GM18499 (cell line): Measurements from ENCODE around the gene HAGHL.
"Not testable (repeated sequence)": the region's sequence is repeated elsewhere in the genome, so short reads cannot be mapped to it uniquely, and the experiment has no call there.

Source experiments
- ATAC-seq: cut with Tn5 transposase; IDR thresholded peaks from one replicate; pipeline ENCODE4 v1.9.1; 2021; ENCODE audit warnings: moderate number of reproducible peaks; ENCODE audit not compliant: insufficient read depth, unreplicated experiment

HAGHL gene

GRCh38 chr16:686459-687260 lies 40.2 kb upstream of the HAGHL start:
- ATAC-seq, result no peak

GRCh38 chr16:687499-687898 lies 39.4 kb upstream of the HAGHL start:
- no peak for ATAC-seq

DNA sequence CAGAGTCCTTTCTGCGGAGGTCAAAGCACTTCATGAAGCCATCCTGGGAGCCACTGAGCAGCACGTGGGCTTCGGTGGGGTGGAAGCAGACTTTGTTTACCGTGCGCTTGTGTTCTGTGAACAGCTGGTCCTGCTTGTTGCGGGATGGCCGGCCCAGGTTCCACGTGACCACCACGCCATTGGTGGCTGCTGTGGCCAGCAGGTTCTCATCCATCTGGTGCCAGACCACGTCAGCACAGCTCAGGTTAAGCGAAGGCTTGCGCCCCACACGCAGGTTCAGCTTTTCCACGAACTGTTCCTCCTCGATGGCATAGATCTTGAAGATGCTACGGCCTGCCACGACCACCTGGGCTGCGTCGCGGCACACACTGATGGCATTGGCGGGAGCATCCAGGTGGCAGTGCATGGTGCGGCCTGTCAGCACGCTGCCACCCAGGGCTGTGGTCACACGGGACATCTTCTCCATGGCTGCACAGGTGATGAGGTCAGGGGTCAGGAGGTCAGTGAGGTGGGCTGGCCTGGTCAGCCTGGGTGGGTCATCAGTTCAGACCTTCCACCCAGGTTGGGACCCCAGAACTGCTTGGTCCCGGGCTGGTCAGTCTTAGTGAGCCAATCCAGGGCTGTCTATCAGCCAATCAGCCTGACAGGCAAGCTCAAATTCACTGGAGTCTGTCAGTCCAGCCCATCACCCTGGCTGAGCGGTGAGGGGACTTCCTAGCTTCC lies 37.6 kb upstream of the HAGHL start:
- no peak for ATAC-seq

DNA sequence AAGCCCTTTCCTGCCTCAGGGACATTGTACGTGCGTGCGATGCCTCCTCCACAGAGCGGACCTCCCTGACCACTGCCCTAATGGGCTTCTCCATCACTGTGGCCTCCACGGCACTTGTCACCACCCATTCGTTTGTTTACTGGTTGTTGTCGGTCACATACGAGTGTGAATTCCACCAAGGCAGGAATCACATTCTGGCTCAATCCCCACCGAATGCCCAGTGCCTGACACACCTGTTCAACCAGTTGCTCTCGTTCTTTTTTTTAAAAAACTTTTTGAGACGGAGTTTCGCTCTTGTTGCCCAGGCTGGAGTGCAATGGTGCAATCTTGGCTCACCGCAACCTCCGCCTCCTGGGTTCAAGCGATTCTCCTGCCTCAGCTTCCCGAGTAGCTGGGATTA lies 35.7 kb upstream of the HAGHL start:
- ATAC-seq, result not testable (repeated sequence)

DNA sequence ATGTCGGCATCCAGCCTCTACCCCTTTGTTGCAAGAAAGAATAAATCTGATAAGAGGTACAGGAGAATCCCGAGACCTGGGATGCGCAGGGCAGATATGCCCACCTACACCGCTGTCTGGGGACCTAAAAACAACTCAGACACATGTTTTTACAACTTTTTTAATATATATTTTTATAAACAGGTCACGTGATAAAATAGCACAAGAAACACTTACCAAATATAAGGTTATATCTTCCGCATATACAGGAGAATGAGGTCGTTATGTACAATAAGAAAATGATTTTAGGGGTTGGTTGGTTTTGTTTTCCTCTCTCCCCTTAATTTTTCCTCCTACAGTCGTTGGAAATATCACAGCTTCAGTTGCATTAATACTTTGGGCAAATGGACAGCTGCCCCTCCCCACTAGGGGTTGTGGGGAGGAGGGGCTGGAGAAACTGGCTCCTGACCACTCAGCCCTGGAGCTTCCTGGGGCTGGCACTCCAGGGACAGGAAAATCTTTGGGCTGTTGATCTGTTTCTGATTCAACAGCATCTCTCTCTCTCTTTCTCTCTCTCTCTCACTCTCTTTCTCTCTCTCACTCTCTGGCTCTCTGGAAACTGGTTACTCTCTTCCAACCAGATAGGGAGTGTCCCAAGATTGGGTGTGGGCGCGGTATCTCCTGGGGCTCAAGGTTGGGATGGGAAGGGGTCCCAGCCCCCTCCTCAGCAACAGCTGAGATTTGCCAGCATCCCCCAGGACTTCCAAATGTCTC lies 34.4 kb upstream of the HAGHL start:
- ATAC-seq, result no peak

DNA sequence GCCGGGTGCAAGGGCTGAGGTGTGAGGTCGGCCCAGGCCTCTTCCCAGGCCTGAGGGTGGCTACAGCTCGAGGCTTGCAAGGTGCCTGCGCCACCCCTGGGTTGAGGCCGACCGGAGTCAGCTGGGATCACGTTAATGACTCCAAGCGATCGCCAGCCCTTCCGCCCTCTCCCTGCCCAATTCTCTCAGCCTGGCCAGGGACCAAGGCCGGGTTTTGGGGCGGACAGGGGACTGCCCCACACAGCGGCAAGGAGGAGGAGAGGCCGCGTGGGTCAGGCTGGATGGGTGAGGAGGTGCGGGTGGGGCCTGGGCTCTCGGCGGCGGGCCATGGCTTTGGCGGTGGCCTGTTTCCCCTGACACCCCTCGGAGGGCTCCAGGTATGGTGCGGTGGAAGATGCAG lies 33.5 kb upstream of the HAGHL start:
- no peak for ATAC-seq

- no peak for ATAC-seq
These were observed 33.1 kb upstream of the HAGHL start for GRCh38 chr16:693766-694165.

DNA sequence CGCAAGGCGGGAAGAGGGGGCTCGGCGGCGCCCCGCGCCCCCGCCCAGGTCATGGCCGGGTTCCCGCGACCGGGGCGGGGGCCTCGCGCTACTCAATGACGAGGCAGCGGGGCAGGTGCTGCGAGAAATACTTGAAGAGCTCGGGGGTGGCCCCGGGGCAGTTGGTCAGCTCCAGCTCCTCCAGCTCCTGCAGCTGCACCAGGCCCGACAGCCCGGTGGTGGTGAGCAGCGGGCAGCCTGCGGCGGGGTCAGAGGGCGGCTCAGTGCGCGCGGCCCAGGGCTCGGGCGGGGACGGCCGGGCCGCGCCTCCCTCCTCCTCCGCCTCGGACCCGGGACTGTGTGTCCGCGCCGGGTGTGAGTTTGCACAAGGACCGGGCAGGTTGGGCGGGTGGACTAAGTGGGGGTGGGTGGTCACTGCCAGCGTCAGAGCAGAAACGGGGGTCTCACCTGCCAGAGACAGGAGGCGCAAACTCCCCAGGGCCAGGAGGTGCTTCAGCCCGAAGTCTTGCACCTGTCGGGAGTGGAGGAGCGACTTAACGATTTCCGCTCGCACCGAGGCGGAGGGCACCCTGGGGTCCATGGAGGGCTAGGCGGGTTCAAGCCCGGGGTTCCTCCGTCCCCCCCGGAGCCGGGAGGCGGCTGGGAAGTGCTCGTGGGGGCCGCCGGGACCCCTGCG lies 32.6 kb upstream of the HAGHL start:
- no peak for ATAC-seq

DNA sequence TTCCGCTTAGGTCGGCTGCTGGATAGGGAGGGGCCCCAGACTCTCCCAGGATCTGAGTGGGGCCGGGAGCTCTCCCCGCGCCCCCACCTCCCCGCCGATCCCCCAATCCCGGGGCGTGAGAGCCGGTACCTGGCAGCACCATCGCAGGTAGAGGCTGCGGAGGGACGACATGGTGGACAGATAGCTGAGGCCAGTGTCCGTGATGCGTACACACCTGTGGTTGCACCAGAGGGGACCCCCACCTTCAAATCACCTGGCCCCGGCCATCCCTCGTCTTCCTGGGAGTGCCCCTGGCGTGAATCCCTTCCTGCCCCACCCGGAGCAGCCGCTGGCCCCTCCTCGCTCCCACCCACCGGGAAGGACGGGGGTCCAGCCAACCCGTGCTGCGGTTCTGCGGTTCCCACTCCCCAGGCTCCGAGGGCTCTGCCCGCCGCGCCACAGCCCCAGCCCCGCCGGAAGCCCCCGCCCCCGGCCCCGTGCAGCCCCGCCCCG lies 32.0 kb upstream of the HAGHL start:
- ATAC-seq, result no peak

DNA sequence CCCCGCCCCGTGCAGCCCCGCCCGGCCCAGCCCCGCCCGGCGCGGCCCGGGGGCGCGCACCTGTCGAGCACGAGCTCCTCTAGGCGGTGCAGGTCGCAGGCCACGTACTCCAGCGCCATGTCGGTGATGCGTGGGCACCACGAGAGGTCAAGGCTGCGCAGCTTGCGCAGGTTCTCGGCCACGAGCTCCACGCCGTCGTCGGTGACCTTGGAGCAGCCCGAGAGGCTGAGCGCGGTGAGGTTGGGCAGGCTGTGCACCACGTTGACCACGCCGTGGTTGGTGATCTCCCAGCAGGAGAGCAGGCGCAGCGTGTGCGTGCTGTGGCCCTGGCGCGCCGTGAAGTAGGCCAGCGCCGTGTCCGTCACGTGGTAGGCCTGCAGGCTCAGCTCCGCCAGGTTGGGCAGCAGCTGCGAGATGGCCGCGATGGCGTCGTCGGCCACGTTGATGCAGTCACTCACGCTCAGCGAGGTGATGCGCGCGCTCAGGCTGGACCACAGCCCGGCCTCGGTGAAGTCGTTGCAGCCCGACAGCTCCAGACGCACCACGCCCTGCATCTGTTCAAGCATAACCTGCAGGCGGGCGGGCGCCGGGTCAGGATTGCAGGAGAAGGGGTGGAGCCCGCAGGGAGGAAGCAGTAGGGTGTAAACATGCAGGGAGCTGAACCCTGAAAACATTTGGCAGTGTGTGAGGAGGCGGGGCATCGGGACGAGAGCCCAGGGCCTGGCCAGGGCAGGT lies 31.4 kb upstream of the HAGHL start:
- ATAC-seq, result no peak

DNA sequence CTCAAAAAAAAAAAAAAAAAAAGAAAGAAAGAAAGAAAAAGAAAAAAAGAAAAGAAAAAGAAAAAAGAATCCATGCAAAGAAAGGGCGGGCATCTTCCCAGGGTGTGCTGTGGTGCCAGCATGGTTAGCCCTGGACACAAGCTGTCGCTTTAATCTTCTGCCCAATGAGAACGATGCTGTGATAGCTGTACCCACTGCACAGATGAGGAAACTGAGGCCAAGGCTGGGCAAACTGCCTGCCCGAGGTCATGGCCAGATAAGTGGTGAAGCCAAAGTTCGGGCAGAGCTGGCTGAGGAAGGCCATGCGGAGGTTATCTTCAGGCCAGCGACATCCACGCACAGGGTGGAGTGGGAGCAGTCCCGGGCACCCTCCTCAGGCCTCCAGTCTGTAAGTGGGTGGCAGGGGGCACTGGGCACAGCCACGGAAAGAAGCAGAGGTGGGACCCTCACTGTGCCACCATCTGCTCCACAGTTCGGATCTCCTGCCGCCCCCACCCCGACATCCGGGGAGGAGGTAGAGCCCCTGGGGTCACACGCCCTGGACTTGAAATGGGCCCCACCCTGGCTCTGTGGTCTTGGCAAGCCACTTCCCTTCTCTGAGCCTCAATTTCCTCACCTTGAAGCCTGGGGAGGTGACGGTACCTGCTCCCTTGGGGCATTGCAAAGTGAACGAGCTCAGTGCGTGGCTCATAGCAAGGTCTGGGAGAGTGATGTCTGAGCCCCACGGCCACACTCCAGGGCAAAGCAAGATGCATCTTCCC lies 27.8 kb upstream of the HAGHL start:
- ATAC-seq, result no peak

DNA sequence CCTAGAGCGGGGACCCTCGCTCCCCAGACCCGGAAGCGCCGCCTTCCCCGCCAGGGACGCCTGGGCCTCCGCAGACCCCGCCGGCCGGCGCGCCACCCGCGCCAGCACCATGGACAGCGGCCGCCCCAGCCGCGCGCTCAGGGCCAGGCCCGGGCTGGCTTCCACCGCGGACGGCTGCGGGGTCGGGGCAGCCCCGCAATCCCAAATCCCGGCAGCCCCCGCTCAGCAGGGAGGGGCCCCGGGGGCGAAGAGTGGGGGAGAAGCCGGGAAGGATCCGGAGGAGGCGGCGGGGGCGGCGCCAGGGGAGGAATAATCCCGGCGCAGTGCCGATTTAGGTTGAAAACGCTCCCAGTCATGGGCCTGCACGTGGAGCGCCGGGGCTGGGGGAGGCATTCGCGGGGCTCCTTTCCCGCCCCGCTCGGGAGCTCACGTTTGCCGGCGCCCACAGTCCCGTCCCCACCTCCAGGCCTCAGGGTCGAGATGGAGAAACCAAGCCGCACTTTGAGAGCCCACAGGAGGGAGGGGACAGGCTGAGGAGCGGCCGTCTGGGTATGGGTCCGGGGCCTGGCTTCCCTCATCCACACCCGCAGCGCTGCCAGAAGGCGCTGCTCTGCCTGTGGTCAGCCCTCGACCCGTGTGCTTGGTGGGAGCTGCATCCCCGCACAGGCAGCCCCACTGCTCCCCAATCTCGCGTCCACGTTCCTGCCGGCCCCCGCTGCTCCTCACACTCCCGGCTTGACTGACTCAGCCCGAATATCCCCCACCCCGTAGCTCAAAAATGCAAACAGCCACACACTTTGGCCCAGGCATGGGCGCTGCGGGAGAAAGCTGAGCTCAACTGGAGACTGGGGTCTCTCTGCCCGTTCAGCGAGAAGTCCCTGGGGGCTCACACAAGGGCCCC lies 26.0 kb upstream of the HAGHL start:
- ATAC-seq, result no peak

DNA sequence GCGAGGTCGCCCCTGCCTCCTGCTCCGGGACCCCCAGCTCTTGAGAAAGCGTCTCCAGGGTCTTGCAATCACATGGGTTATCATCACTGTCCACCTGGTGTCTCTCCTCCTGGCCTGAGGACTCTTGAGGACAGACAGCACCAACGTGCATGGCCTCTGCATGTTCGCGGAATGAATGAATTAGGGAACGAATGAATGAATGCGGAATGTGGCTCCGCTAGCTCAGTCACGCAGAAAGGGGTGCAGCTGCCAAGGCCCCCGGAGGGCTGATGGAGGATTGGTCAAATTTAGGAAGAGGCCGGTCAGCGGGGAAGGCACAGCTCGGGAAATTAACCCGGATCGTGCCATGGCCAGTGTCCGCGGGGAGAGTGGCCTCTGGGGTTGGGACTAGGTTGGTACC lies 24.6 kb upstream of the HAGHL start:
- no peak for ATAC-seq

DNA sequence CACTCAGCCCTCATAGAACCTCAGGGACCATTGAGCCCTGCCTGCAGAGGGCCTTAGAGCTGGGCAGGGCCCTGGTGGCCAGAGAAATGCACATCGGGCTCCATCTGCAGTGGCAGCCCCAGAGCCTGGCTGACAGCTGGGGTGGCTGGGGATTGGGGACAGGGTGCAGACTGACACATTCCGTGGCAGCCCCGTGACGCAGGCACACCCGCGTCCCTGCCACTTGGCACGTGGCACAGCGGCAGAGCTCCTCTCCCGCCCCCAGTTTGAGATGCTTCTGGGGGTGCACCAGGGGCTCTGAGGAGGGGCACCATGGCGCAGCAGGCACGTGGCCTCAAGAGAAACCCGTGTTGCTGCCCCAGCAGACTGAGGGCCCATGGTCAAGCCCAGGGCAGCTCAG lies 23.5 kb upstream of the HAGHL start:
- no peak for ATAC-seq

DNA sequence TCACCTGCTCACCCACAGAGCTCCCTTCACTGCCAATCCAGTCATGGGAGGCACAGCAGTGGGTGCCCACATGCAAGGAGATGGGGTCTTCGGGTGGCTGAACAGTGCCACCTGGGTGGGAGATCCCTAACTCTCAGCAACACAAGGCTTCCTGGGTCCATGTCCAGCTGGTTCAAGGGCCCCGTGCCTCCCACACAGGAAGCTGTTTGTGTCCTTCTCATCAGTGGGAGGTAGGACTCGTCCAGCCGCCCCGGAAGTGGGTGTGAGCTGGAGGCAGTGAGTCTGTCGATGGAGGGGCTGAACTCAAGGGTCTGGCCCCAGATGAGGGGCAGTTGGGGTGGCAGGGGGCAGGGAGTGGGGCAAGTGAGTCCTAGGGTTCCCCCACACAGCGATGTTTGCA lies 22.9 kb upstream of the HAGHL start:
- no peak for ATAC-seq

GRCh38 chr16:704552-705380 lies 22.1 kb upstream of the HAGHL start:
- no peak for ATAC-seq

DNA sequence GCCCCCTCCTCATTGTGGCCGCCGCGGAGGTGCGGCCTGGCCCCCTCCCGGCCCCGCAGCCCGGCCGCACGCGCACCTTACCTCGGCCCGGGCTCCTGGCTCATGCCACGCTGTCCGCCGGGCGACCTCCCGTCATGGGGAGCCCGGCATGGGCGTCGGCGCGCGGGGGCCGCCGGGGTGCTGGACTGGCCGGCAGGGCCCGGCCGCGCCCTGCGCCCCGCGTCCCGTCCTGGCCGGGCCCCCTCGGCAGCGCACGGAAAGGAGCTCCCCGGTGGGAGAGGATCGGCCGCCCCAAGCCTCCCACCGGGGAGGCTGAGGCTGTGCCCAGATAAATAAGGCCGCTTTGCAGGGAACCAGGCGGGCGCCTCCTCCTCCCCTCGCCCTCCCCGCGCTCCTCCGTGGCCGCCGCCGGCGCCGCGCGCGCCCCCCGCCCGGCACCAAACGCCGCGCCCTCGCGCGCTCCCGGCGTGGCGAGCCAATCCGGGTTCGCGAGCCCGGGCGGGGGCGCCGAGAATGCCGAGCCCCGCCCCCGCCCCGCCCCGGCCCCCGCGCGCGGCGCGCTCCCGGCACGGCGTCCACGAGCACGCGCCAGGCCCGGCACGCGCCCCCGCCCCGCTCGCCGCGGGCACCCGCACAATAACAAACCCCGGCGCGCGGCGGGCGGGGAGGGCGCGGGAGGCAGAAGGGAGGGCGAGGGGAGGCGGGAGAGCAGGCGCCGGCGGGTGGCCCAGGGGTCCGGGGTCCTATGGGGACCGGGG lies 21.3 kb upstream of the HAGHL start, which contains the start of gene FBXL16:
FBXL16 (minus strand) TSS at position 371 of the 758 bp plus-strand sequence. CDS start 8,396 bp downstream, outside the sequence.
- no peak for ATAC-seq
